OCI-LY7 (cell line): ENCODE results near the gene CNP. TPM values are rescaled to one million over a fixed set of nuclear protein-coding genes. Genes with fewer than 3 reads are reported as not detected.

ENCODE experiments used
- BruUV-seq: library from RNA; stranded (reverse); fragments of 400-500 nt; replicated peaks from 2 replicates; lab custom pipeline; 2021; lab: Mats Ljungman, UMichigan
- CTCF ChIA-PET: fragments of 300-600 bp; sonication (Branson Sonifier 250); formaldehyde crosslinking; loops from one replicate; lab custom pipeline; 2022; ENCODE audit warnings: antibody characterized with exemption; ENCODE audit not compliant: unreplicated experiment; lab: Charles Lee
- POLR2A ChIA-PET: fragments of 300-600 bp; sonication (Branson Sonifier 250); formaldehyde crosslinking; loops from one replicate; lab custom pipeline; 2022; ENCODE audit warnings: antibody characterized with exemption; lab: Charles Lee
- DNase-seq: peaks from one replicate; pipeline ENCODE4 v3.0.0-alpha.2; 2015; ENCODE audit warnings: low spot score
- H2AFZ ChIP-seq: fragments of 200-600 bp; sonication (generic), shearing (Covaris generic); 2 replicates; pipeline ENCODE4 v1.6.1; 2014; ENCODE audit warnings: mild to moderate bottlenecking, antibody characterized with exemption, low read length, moderate library complexity
- H3K27ac ChIP-seq: fragments of 200-600 bp; sonication (generic); 2 replicates; pipeline ENCODE4 v1.5.1; 2014; ENCODE audit warnings: mixed run types, low read depth, mild to moderate bottlenecking, moderate library complexity, low read length, inconsistent platforms; ENCODE audit not compliant: poor library complexity, severe bottlenecking
- H3K36me3 ChIP-seq: fragments of 200-600 bp; sonication (generic); 2 replicates; pipeline ENCODE4 v1.6.1; 2014; ENCODE audit warnings: mild to moderate bottlenecking, antibody characterized with exemption, low read length, moderate library complexity, mixed read lengths; ENCODE audit not compliant: insufficient read depth
- H3K4me1 ChIP-seq: fragments of 200-600 bp; sonication (generic); 2 replicates; pipeline ENCODE4 v1.5.1; 2014; ENCODE audit warnings: mild to moderate bottlenecking, low read length; ENCODE audit not compliant: insufficient read depth, poor library complexity, severe bottlenecking
- H3K4me2 ChIP-seq: fragments of 200-600 bp; sonication (generic); 2 replicates; pipeline ENCODE4 v1.6.1; 2014; ENCODE audit warnings: mild to moderate bottlenecking, low read length
- H3K4me3 ChIP-seq: fragments of 200-600 bp; sonication (generic); 2 replicates; pipeline ENCODE4 v1.5.1; 2014; ENCODE audit warnings: mild to moderate bottlenecking, low read depth, low read length; ENCODE audit not compliant: poor library complexity, severe bottlenecking
- H3K79me2 ChIP-seq: fragments of 200-600 bp; sonication (generic); 2 replicates; pipeline ENCODE4 v1.6.1; 2016; ENCODE audit warnings: low read depth, mild to moderate bottlenecking, low read length, moderate library complexity, mixed read lengths; ENCODE audit not compliant: insufficient read depth
- H3K9me2 ChIP-seq: fragments of 200-600 bp; sonication (generic); 2 replicates; pipeline ENCODE4 v1.6.1; 2016; ENCODE audit warnings: mild to moderate bottlenecking, low read length, mixed read lengths; ENCODE audit not compliant: insufficient read depth
- H3K9me3 ChIP-seq: fragments of 200-600 bp; sonication (generic); 2 replicates; pipeline ENCODE4 v1.6.1; 2014; ENCODE audit warnings: mild to moderate bottlenecking, mixed run types, low read length, mixed read lengths
- H4K20me1 ChIP-seq: fragments of 200-600 bp; sonication (generic); 2 replicates; pipeline ENCODE4 v1.6.1; 2014; ENCODE audit warnings: mild to moderate bottlenecking, antibody characterized with exemption, low read length, moderate library complexity, mixed read lengths; ENCODE audit not compliant: insufficient read depth
- EZH2phosphoT487 ChIP-seq: fragments of 200-600 bp; sonication (generic); IDR thresholded peaks from 2 replicates; pipeline ENCODE4 v1.6.1; 2018; ENCODE audit warnings: low read depth, borderline replicate concordance, mild to moderate bottlenecking, mixed run types, antibody characterized with exemption, low read length, moderate library complexity, mixed read lengths
- intact Hi-C: fragments of 100-400 bp; cut with micrococcal nuclease; formaldehyde crosslinking; loops from one replicate; pipeline ENCODE4 v1.10.0; 2022; ENCODE audit not compliant: unreplicated experiment
- total RNA-seq, 2 experiments: library from RNA; depleted of rRNA in 1 of 2; stranded (reverse); fragments of >200 nt in 1 of 2; shearing (Covaris generic) in 1 of 2; gene quantifications; 2 replicates each; pipeline ENCODE4 v1.2.3, GENCODE V29; 2014 to 2022
- TF ChIP-seq, protein P1 (sequence below): fragments of 200-600 bp; sonication (generic); conservative IDR thresholded peaks from 2 replicates; pipeline ENCODE4 v1.5.1; 2014; ENCODE audit warnings: mild to moderate bottlenecking, antibody characterized with exemption, low read length, moderate library complexity, mixed read lengths

The CNP gene
- total RNA-seq, 2 experiments from 2014 or later = 34.1 to 50.6 TPM

GRCh38 chr17:41959336-41960095 lies 7.1 kb upstream of the CNP start:
- ChIA-PET POLR2A (interaction anchor here (0.8 to 1.3 kb wide), 2 partner anchors 10 to 161 kb away, joined by 3 read pairs; partner anchors contain the start of gene KAT2A), CTCF (interaction anchor here (1.0 kb wide), 1 partner anchor 158 kb away, joined by 4 read pairs; no protein-coding TSS in a partner anchor)
- H3K79me2 ChIP-seq = no peaks in the 10 kb centered on the region
- no peaks in the 10 kb centered on the region for H4K20me1 ChIP-seq
- no peaks in the 10 kb centered on the region for H3K9me2 ChIP-seq
- H3K27ac ChIP-seq = no peak overlapping the region
- H3K9me3 ChIP-seq = no peaks in the 10 kb centered on the region
- no peak overlapping the region for H2AFZ ChIP-seq
- no peaks in the 10 kb centered on the region for H3K36me3 ChIP-seq
- DNase-seq = peak; percentile 61
- no peak overlapping the region for H3K4me2 ChIP-seq
- H3K4me3 ChIP-seq = no peak overlapping the region
- peaks cover 17% of the 10 kb centered on the region for H3K4me1 ChIP-seq
- TF ChIP-seq, protein P1, sequence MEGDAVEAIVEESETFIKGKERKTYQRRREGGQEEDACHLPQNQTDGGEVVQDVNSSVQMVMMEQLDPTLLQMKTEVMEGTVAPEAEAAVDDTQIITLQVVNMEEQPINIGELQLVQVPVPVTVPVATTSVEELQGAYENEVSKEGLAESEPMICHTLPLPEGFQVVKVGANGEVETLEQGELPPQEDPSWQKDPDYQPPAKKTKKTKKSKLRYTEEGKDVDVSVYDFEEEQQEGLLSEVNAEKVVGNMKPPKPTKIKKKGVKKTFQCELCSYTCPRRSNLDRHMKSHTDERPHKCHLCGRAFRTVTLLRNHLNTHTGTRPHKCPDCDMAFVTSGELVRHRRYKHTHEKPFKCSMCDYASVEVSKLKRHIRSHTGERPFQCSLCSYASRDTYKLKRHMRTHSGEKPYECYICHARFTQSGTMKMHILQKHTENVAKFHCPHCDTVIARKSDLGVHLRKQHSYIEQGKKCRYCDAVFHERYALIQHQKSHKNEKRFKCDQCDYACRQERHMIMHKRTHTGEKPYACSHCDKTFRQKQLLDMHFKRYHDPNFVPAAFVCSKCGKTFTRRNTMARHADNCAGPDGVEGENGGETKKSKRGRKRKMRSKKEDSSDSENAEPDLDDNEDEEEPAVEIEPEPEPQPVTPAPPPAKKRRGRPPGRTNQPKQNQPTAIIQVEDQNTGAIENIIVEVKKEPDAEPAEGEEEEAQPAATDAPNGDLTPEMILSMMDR = peak; percentile 76
- no peak for TF ChIP-seq EZH2phosphoT487
- intact Hi-C loops = loop anchor here (1.0 to 5.0 kb wide), 3 partner anchors 42 to 221 kb away; partner anchors contain the start of gene ACLY
- BruUV-seq = no TSS peak

DNA sequence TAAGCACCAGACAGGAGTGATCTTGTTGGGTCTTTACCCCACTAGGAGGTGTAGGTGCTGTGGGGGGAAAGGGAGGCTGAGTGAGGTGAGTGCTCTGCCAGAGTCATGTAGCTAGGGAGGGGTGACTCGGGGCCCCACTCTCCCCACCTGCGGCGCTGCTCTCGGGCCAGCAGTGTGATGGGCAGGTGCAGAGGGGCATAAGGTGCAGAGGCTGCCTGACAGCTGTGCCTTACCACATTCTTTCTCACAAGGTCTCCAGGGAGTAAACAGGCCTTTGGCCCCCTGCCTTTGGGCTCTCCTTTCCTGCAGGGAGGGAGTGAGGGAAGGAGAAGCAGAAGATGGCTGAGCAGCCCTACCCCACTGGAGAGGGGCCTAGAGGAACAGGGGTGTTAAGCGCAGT lies 4.5 kb upstream of the CNP start:
- Histone ChIP-seq H3K79me2 (no peaks in the 10 kb centered on the region; the same call in 1 of the 2 replicates), H3K9me2 (no peaks in the 10 kb centered on the region), H3K9me3 (no peaks in the 10 kb centered on the region), H3K36me3 (no peaks in the 10 kb centered on the region), H3K4me2 (peak overlapping the region; percentile 9), H3K27ac (no peak overlapping the region), H4K20me1 (no peaks in the 10 kb centered on the region), H3K4me3 (no peak overlapping the region), H2AFZ (no peak overlapping the region), H3K4me1 (peaks cover 27% of the 10 kb centered on the region)
- TF ChIP-seq, protein P1 = no peak
- TF ChIP-seq EZH2phosphoT487 = no peak
- BruUV-seq = no TSS peak
- DNase-seq = peak; percentile 64
- POLR2A ChIA-PET = interaction anchor here (0.6 to 0.9 kb wide), 2 partner anchors 150 to 1550 kb away, joined by 3 read pairs; partner anchors contain the start of gene DHX58
- CTCF ChIA-PET = interaction anchor here (0.9 to 1.4 kb wide), 3 partner anchors 32 to 154 kb away, joined by 4 to 9 read pairs (median 4); partner anchors contain the start of genes NKIRAS2 and ODAD4
- intact Hi-C loops = loop anchor here (2.0 to 5.0 kb wide), 2 partner anchors 45 to 139 kb away; partner anchors contain the start of gene ACLY
